Activated CD4-positive, alpha-beta T cell treated with anti-CD3 and anti-CD28 coated beads, Interleukin-2, Interleukin-6, amounts not matched to agents 100 ng/mL and 50 ng/mL, durations not matched to agents 16 hours and 8 hours (primary cell): ENCODE data around the gene OSBPL6.

Experiments used
- DNase-seq: peaks from one replicate; pipeline ENCODE4 v3.0.0-alpha.2; 2020

Gene OSBPL6

GRCh38 chr2:178199334-178199733, 5.0 kb downstream of the OSBPL6 start:
- DNase-seq = no peak

- no peak for DNase-seq
Observed at GRCh38 chr2:178200331-178200730, 6.0 kb downstream of the OSBPL6 start.

GRCh38 chr2:178202927-178203326, 8.6 kb downstream of the OSBPL6 start:
- no peak for DNase-seq

GRCh38 chr2:178204977-178205376, 10.7 kb downstream of the OSBPL6 start:
- DNase-seq = no peak

- no peak for DNase-seq
Observed at GRCh38 chr2:178205853-178206521, 11.7 kb downstream of the OSBPL6 start.

GRCh38 chr2:178208336-178208735, 14.0 kb downstream of the OSBPL6 start:
- no peak for DNase-seq

GRCh38 chr2:178208817-178209216, 14.5 kb downstream of the OSBPL6 start:
- no peak for DNase-seq

- no peak for DNase-seq
Observed at GRCh38 chr2:178211460-178211859, 17.1 kb downstream of the OSBPL6 start.

- no peak for DNase-seq
Observed at GRCh38 chr2:178211943-178212342, 17.6 kb downstream of the OSBPL6 start.

GRCh38 chr2:178213991-178214390, 19.7 kb downstream of the OSBPL6 start:
- no peak for DNase-seq

GRCh38 chr2:178219247-178219646, 24.9 kb downstream of the OSBPL6 start:
- no peak for DNase-seq

GRCh38 chr2:178220814-178221213, 26.5 kb downstream of the OSBPL6 start:
- DNase-seq = no peak

- DNase-seq = no peak
Observed at GRCh38 chr2:178221556-178221955, 27.2 kb downstream of the OSBPL6 start.

GRCh38 chr2:178223806-178224205, 29.5 kb downstream of the OSBPL6 start:
- DNase-seq = no peak

- DNase-seq = no peak
Observed at GRCh38 chr2:178225006-178225805, 30.9 kb downstream of the OSBPL6 start.

GRCh38 chr2:178227187-178227586, 32.9 kb downstream of the OSBPL6 start:
- DNase-seq = no peak

GRCh38 chr2:178229927-178230326, 35.6 kb downstream of the OSBPL6 start:
- no peak for DNase-seq

- no peak for DNase-seq
Observed at GRCh38 chr2:178230396-178230795, 36.1 kb downstream of the OSBPL6 start.

- no peak for DNase-seq
Observed at GRCh38 chr2:178233428-178233827, 39.1 kb downstream of the OSBPL6 start.

GRCh38 chr2:178234648-178235047, 40.3 kb downstream of the OSBPL6 start:
- no peak for DNase-seq

- no peak for DNase-seq
Observed at GRCh38 chr2:178237488-178238153, 43.3 kb downstream of the OSBPL6 start.

GRCh38 chr2:178238154-178238521, 43.8 kb downstream of the OSBPL6 start:
- DNase-seq = no peak

- DNase-seq = no peak
Observed at GRCh38 chr2:178238750-178239149, 44.4 kb downstream of the OSBPL6 start.
